Kidney (tissue), 14 donors: Measurements from ENCODE around the gene AKR1B1. TPM values are rescaled to one million over a fixed set of nuclear protein-coding genes. Genes with fewer than 3 reads are reported as not detected.

ENCODE experiments used
- DNase-seq, 5 donors: peaks; one replicate each; pipeline ENCODE4 v3.0.0-alpha.2; 2013 to 2020
- FAIRE-seq: peaks from 2 replicates; lab custom pipeline; 2012; peaks lifted over from hg19 to GRCh38; lab: Jason Lieb, UNC
- H3K27ac ChIP-seq, 2 donors: one replicate each; pipeline ENCODE4 v1.7.0; 2013; ENCODE audit warnings: low read depth in 2 of 2, low read length in 2 of 2, inconsistent platforms in 1 of 2
- H3K27me3 ChIP-seq: one replicate; pipeline ENCODE4 v1.7.1; 2013; ENCODE audit warnings: low read length, inconsistent platforms; ENCODE audit not compliant: control insufficient read depth, insufficient read depth
- H3K36me3 ChIP-seq, 3 donors: one replicate each; pipeline versions ENCODE4 v1.7.0 to v1.7.1; 2013; ENCODE audit warnings: low read length in 3 of 3, control low read depth in 1 of 3, inconsistent platforms in 1 of 3; ENCODE audit not compliant: insufficient read depth in 3 of 3, control insufficient read depth in 2 of 3
- H3K4me1 ChIP-seq, 3 donors: one replicate each; pipeline versions ENCODE4 v1.7.0 to v1.7.1; 2013; ENCODE audit warnings: low read length in 3 of 3, inconsistent platforms in 1 of 3, low read depth in 1 of 3; ENCODE audit not compliant: control insufficient read depth in 2 of 3, insufficient read depth in 2 of 3
- H3K4me3 ChIP-seq, 3 donors: one replicate each; pipeline versions ENCODE4 v1.7.0 to v1.8.1; 2013; ENCODE audit warnings: low read length in 3 of 3, control low read depth in 1 of 3, inconsistent platforms in 1 of 3
- H3K9ac ChIP-seq, 3 donors: one replicate each; pipeline versions ENCODE4 v1.7.0 to v1.7.1; 2013; ENCODE audit warnings: low read length in 3 of 3, control low read depth in 1 of 3, inconsistent platforms in 1 of 3
- H3K9me3 ChIP-seq, 3 donors: one replicate each; pipeline versions ENCODE4 v1.7.0 to v1.7.1; 2013; ENCODE audit warnings: low read length in 3 of 3, control low read depth in 1 of 3, inconsistent platforms in 1 of 3; ENCODE audit not compliant: control insufficient read depth in 2 of 3, insufficient read depth in 1 of 3
- CTCF ChIP-seq: IDR thresholded peaks from 3 replicates; pipeline ENCODE4 v1.5.1; 2012; ENCODE audit warnings: mild to moderate bottlenecking, moderate library complexity, borderline replicate concordance; ENCODE audit not compliant: insufficient read depth; ENCODE audit errors: extremely low read depth
- intact Hi-C: fragments of 100-400 bp; cut with DNase I; formaldehyde crosslinking; loops from one replicate; pipeline ENCODE4 v1.11.1; 2022
- polyA plus RNA-seq: library from polyadenylated mRNA; stranded (reverse); fragments of 350-450 nt; fragmentation: Illumina TruSeq; extraction: RNeasy Lipid Tissue Mini Kit (QIAGEN cat#74804); gene quantifications from one replicate; pipeline ENCODE4 v1.2.3, GENCODE V29; 2014; ENCODE audit warnings: low read depth, low replicate concordance; ENCODE audit not compliant: insufficient read depth
- total RNA-seq: library from RNA; stranded (reverse); fragmentation: NEBNext Ultra II Directional; extraction: Animal tissue kit (Norgen Biotek cat#: 25700); gene quantifications from one replicate; pipeline ENCODE4 v1.2.1, GENCODE V29; 2021
- donor health status: control.
- donor health status: control.
- donor health status: control.
- donor health status: control.
- donor health status: control.
- donor health status: DM: yes; HTN: yes; CAD: no.
- donor health status: Normal renal cell carcinoma (clear cell type).

AKR1B1 gene
- total and polyA plus RNA-seq, 2 donors from 2014 or later: 93.8 to 183 TPM

DNA sequence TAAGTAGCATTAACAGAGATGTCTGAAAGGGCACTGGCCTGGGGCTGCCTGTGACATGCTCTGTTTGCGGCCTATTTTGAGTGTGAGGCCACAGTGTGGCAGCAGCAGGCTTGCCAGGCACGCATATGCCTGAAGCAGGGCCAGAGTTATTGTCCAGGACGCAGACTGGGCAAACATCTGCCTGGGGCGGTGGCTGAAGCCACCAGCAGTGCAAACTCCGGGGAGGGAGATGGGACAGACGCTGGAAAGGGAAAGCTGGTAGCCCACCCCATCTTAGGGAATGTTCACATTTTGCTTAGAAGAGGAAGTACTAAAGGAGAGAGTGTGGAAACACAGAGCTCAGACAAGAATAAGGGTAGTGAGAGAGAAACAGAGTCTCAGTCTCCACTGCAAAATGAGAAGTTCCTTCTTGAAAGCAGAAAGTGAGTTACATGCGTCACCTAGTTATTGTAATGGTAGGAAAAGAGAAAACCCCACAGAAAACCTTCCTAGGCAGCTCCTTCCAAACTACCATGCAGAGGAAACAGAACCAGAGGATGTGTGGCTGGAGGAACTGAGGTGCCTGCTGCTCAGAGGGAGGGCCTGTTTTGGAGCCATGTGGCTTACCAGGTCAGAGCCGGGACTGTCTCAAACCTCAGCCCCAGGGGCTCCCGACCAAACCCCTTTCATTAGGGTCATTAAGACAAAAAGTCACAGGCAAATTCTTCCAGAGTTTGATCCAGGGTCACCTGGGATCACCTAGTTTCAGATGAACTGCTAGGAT lies 14.5 kb downstream of the AKR1B1 start:
- Histone ChIP-seq H3K9ac (no peak overlapping the region), H3K27me3 (no peaks in the 10 kb centered on the region), H3K36me3 (peaks cover 0 to 39% (median 34%) of the 10 kb centered on the region in 3 donors), H3K4me3 (no peak overlapping the region), H3K9me3 (no peaks in the 10 kb centered on the region), H3K4me1 (no peaks in the 10 kb centered on the region), H3K27ac (no peak overlapping the region)
- TF ChIP-seq CTCF: no peak
- DNase-seq: no peak
- intact Hi-C loops: loop anchor here (10.0 kb wide), 2 partner anchors 50 to 160 kb away; no protein-coding TSS in a partner anchor
- no peak for FAIRE-seq

GRCh38 chr7:134443396-134444070 lies 15.4 kb downstream of the AKR1B1 start:
- DNase-seq (peak in 1 of 5 donors; percentile 11), FAIRE-seq (no peak)
- H3K27me3 ChIP-seq: no peaks in the 10 kb centered on the region
- H3K4me3 ChIP-seq: no peak overlapping the region
- H3K27ac ChIP-seq: no peak overlapping the region
- no peak for TF ChIP-seq CTCF
- H3K36me3 ChIP-seq: peaks cover 0 to 34% (median 34%) of the 10 kb centered on the region in 3 donors
- intact Hi-C loops: loop anchor here (10.0 kb wide), 2 partner anchors 51 to 161 kb away; no protein-coding TSS in a partner anchor
- H3K4me1 ChIP-seq: no peaks in the 10 kb centered on the region
- peaks cover 0 to 5% (median 0%) of the 10 kb centered on the region in 3 donors for H3K9me3 ChIP-seq
- H3K9ac ChIP-seq: no peak overlapping the region

- Histone ChIP-seq H3K27ac (no peak overlapping the region), H3K36me3 (peaks cover 0 to 30% (median 26%) of the 10 kb centered on the region in 3 donors), H3K4me1 (no peaks in the 10 kb centered on the region), H3K9ac (no peak overlapping the region), H3K27me3 (no peaks in the 10 kb centered on the region), H3K4me3 (no peak overlapping the region), H3K9me3 (peaks cover 0 to 6% (median 0%) of the 10 kb centered on the region in 3 donors)
- intact Hi-C loops: loop anchor here (10.0 kb wide), 2 partner anchors 52 to 162 kb away; no protein-coding TSS in a partner anchor
- no peak for FAIRE-seq
- peak in 1 of 5 donors; percentile 18 for DNase-seq
- TF ChIP-seq CTCF: no peak
Measured at GRCh38 chr7:134442441-134443220, 16.3 kb downstream of the AKR1B1 start.
